GM12875 (cell line): ENCODE results near the gene FTCDNL1.

Source experiments
- H3K4me3 ChIP-seq: one replicate; pipeline ENCODE4 v1.5.1; 2011; ENCODE audit warnings: low read depth, low read length, control low read depth
- CTCF ChIP-seq: IDR thresholded peaks from 2 replicates; pipeline ENCODE4 v1.5.1; 2011; ENCODE audit warnings: low read depth, mild to moderate bottlenecking, control low read depth, inconsistent platforms, low read length, moderate library complexity, borderline replicate concordance; ENCODE audit not compliant: insufficient read depth

The FTCDNL1 gene

GRCh38 chr2:199734651-199735050 is 116.3 kb downstream of the FTCDNL1 start:
- H3K4me3 ChIP-seq: no peak overlapping the region
- TF ChIP-seq CTCF: no peak

- H3K4me3 ChIP-seq: no peak overlapping the region
- TF ChIP-seq CTCF: no peak
Observed at GRCh38 chr2:199734011-199734410, 117.0 kb downstream of the FTCDNL1 start.

- TF ChIP-seq CTCF: no peak
- H3K4me3 ChIP-seq: no peak overlapping the region
Observed at GRCh38 chr2:199727801-199728200, 123.2 kb downstream of the FTCDNL1 start.

- H3K4me3 ChIP-seq: no peak overlapping the region
- no peak for TF ChIP-seq CTCF
Observed at GRCh38 chr2:199727306-199727705, 123.7 kb downstream of the FTCDNL1 start.

GRCh38 chr2:199718074-199718473 is 132.9 kb downstream of the FTCDNL1 start:
- TF ChIP-seq CTCF: no peak
- H3K4me3 ChIP-seq: no peak overlapping the region

GRCh38 chr2:199717587-199717907 is 133.4 kb downstream of the FTCDNL1 start:
- TF ChIP-seq CTCF: no peak

GRCh38 chr2:199716807-199717586 is 134.0 kb downstream of the FTCDNL1 start:
- no peak for TF ChIP-seq CTCF
- H3K4me3 ChIP-seq: no peak overlapping the region

More at GRCh38 chr2:199717587-199717907, 133.4 kb downstream of the FTCDNL1 start:
- H3K4me3 ChIP-seq: no peak overlapping the region
